Measurements from ENCODE around the gene RBPMS2.

The RBPMS2 gene

GRCh38 chr15:64774629-64775493 is 528 bp downstream of the RBPMS2 start:
- H3K4me2 ChIP-seq (ENCODE audit: low read length), result peak overlapping the region; percentile 42; the same call in 1 of the 2 replicates
- H4K20me1 ChIP-seq (ENCODE audit: insufficient read depth, low read length), result no peaks in the 10 kb centered on the region
- TF ChIP-seq EZH2phosphoT487 (IDR thresholded peaks at IDR 0.05; ENCODE audit: low read depth) (no peak), CTCF (IDR thresholded peaks at IDR 0.05; ENCODE audit: low read depth, low read length) (no peak)
- no peaks in the 10 kb centered on the region for H3K27me3 ChIP-seq (ENCODE audit: low read depth, low read length)
- peak overlapping the region; percentile 23; the same call in 1 of the 2 replicates for H3K9ac ChIP-seq (ENCODE audit: low read length)
- H3K27ac ChIP-seq (ENCODE audit: low read length), result no peak overlapping the region
- H3K79me2 ChIP-seq (ENCODE audit: low read length), result no peaks in the 10 kb centered on the region
- H2AFZ ChIP-seq (ENCODE audit: low read depth, low read length), result no peak overlapping the region
- H3K36me3 ChIP-seq (replicated peaks; ENCODE audit: low read depth, low read length), result no peaks in the 10 kb centered on the region
- no peaks in the 10 kb centered on the region for H3K9me3 ChIP-seq (ENCODE audit: insufficient read depth, low read length)
- H3K4me1 ChIP-seq (ENCODE audit: low read length), result no peaks in the 10 kb centered on the region
- H3K4me3 ChIP-seq (ENCODE audit: low read length), result peak overlapping the region; percentile 63; the same call in 1 of the 2 replicates

- no peaks in the 10 kb centered on the region for H3K4me1 ChIP-seq (ENCODE audit: low read length)
- no peaks in the 10 kb centered on the region for H3K79me2 ChIP-seq (ENCODE audit: low read length)
- no peaks in the 10 kb centered on the region for H3K9me3 ChIP-seq (ENCODE audit: insufficient read depth, low read length)
- no peaks in the 10 kb centered on the region for H3K27me3 ChIP-seq (ENCODE audit: low read depth, low read length)
- H3K36me3 ChIP-seq (replicated peaks; ENCODE audit: low read depth, low read length), result no peaks in the 10 kb centered on the region
- TF ChIP-seq CTCF (IDR thresholded peaks at IDR 0.05; ENCODE audit: low read depth, low read length) (no peak), EZH2phosphoT487 (IDR thresholded peaks at IDR 0.05; ENCODE audit: low read depth) (no peak)
- H3K4me2 ChIP-seq (ENCODE audit: low read length), result no peak overlapping the region
- H4K20me1 ChIP-seq (ENCODE audit: insufficient read depth, low read length), result no peaks in the 10 kb centered on the region
- H3K9ac ChIP-seq (ENCODE audit: low read length), result no peak overlapping the region
- H3K4me3 ChIP-seq (ENCODE audit: low read length), result no peak overlapping the region
- H2AFZ ChIP-seq (ENCODE audit: low read depth, low read length), result no peak overlapping the region
- no peak overlapping the region for H3K27ac ChIP-seq (ENCODE audit: low read length)
Observed at GRCh38 chr15:64774037-64774628, 1.3 kb downstream of the RBPMS2 start.

- TF ChIP-seq EZH2phosphoT487 (IDR thresholded peaks at IDR 0.05; ENCODE audit: low read depth), result no peak
- TF ChIP-seq CTCF (IDR thresholded peaks at IDR 0.05; ENCODE audit: low read depth, low read length), result no peak
- Histone ChIP-seq H3K27ac (ENCODE audit: low read length) (no peak overlapping the region), H4K20me1 (ENCODE audit: insufficient read depth, low read length) (no peaks in the 10 kb centered on the region), H3K9me3 (ENCODE audit: insufficient read depth, low read length) (no peaks in the 10 kb centered on the region), H3K4me1 (ENCODE audit: low read length) (no peaks in the 10 kb centered on the region), H2AFZ (ENCODE audit: low read depth, low read length) (no peak overlapping the region), H3K36me3 (replicated peaks; ENCODE audit: low read depth, low read length) (no peaks in the 10 kb centered on the region), H3K4me2 (ENCODE audit: low read length) (no peak overlapping the region), H3K9ac (ENCODE audit: low read length) (no peak overlapping the region), H3K4me3 (ENCODE audit: low read length) (no peak overlapping the region), H3K79me2 (ENCODE audit: low read length) (no peaks in the 10 kb centered on the region), H3K27me3 (ENCODE audit: low read depth, low read length) (no peaks in the 10 kb centered on the region)
Observed at GRCh38 chr15:64773606-64774005, 1.8 kb downstream of the RBPMS2 start.

- Histone ChIP-seq H3K4me1 (ENCODE audit: low read length) (no peaks in the 10 kb centered on the region), H3K9me3 (ENCODE audit: insufficient read depth, low read length) (no peaks in the 10 kb centered on the region), H3K9ac (ENCODE audit: low read length) (no peak overlapping the region), H3K27ac (ENCODE audit: low read length) (no peak overlapping the region), H3K79me2 (ENCODE audit: low read length) (no peaks in the 10 kb centered on the region), H3K4me3 (ENCODE audit: low read length) (no peak overlapping the region), H4K20me1 (ENCODE audit: insufficient read depth, low read length) (no peaks in the 10 kb centered on the region), H3K27me3 (ENCODE audit: low read depth, low read length) (no peaks in the 10 kb centered on the region), H3K36me3 (replicated peaks; ENCODE audit: low read depth, low read length) (no peaks in the 10 kb centered on the region), H3K4me2 (ENCODE audit: low read length) (no peak overlapping the region), H2AFZ (ENCODE audit: low read depth, low read length) (no peak overlapping the region)
- TF ChIP-seq CTCF (IDR thresholded peaks at IDR 0.05; ENCODE audit: low read depth, low read length) (no peak), EZH2phosphoT487 (IDR thresholded peaks at IDR 0.05; ENCODE audit: low read depth) (no peak)
Observed at GRCh38 chr15:64772964-64773363, 2.4 kb downstream of the RBPMS2 start.

Data from OCI-LY3 (cell line).